ENCODE data around the gene CFAP298. TPM values are rescaled to one million over a fixed set of nuclear protein-coding genes. Genes with fewer than 3 reads are reported as not detected.
A peak's percentile ranks its signal among the peaks of the same experiment; 100 is the strongest.
"Not testable (repeated sequence)": the region's sequence is repeated elsewhere in the genome, so short reads cannot be mapped to it uniquely, and the experiment has no call there.

Gene CFAP298
- total RNA-seq, 1 donor from 2014 or later: 75.0 TPM

DNA sequence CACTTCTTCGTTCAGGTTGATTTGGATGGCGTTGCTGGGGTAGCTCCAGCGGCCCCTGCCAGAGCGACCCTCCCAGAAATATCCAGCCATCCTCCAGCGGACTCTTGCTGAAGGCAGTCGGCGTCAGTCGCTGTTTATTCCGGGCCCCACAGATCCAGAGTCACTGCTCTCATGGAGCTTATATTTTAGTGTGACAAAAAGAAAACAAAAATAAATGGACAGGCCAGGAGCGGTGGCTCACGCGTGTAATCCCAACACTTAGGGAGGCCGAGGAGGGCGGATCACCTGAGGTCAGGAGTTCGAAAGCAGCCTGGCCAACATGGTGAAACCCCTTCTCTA is 791 bp upstream of the CFAP298 start:
- DNase-seq (ENCODE audit: low read depth): no peak
- H3K27me3 ChIP-seq (ENCODE audit: control insufficient read depth, insufficient read depth, low read length): no peaks in the 10 kb centered on the region
- peak overlapping the region; percentile 94 for H3K4me3 ChIP-seq (ENCODE audit: low read depth, low read length)

GRCh38 chr21:32611471-32611997 is 643 bp downstream of the CFAP298 start:
- DNase-seq (ENCODE audit: low read depth): no peak
- Histone ChIP-seq H3K27me3 (ENCODE audit: control insufficient read depth, insufficient read depth, low read length) (no peaks in the 10 kb centered on the region), H3K36me3 (ENCODE audit: control insufficient read depth, insufficient read depth, low read length) (peaks cover 2% of the 10 kb centered on the region), H3K4me3 (ENCODE audit: low read depth, low read length) (peak overlapping the region; percentile 94)
- TF ChIP-seq, protein P1, sequence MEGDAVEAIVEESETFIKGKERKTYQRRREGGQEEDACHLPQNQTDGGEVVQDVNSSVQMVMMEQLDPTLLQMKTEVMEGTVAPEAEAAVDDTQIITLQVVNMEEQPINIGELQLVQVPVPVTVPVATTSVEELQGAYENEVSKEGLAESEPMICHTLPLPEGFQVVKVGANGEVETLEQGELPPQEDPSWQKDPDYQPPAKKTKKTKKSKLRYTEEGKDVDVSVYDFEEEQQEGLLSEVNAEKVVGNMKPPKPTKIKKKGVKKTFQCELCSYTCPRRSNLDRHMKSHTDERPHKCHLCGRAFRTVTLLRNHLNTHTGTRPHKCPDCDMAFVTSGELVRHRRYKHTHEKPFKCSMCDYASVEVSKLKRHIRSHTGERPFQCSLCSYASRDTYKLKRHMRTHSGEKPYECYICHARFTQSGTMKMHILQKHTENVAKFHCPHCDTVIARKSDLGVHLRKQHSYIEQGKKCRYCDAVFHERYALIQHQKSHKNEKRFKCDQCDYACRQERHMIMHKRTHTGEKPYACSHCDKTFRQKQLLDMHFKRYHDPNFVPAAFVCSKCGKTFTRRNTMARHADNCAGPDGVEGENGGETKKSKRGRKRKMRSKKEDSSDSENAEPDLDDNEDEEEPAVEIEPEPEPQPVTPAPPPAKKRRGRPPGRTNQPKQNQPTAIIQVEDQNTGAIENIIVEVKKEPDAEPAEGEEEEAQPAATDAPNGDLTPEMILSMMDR (IDR thresholded peaks at IDR 0.05; ENCODE audit: insufficient read depth, low read length, poor library complexity, severe bottlenecking): no peak

More for the DNA sequence above, 791 bp upstream of the CFAP298 start:
- TF ChIP-seq, protein P1 (IDR thresholded peaks at IDR 0.05; ENCODE audit: insufficient read depth, low read length, poor library complexity, severe bottlenecking): no peak
- H3K36me3 ChIP-seq (ENCODE audit: control insufficient read depth, insufficient read depth, low read length): no peaks in the 10 kb centered on the region

GRCh38 chr21:32610940-32611339 is 1.2 kb downstream of the CFAP298 start:
- H3K36me3 ChIP-seq (ENCODE audit: control insufficient read depth, insufficient read depth, low read length); H3K27me3 ChIP-seq (ENCODE audit: control insufficient read depth, insufficient read depth, low read length); DNase-seq (ENCODE audit: low read depth): not testable (repeated sequence)
- H3K4me3 ChIP-seq (ENCODE audit: low read depth, low read length): peak overlapping the region; percentile 19

- TF ChIP-seq, protein P1 (IDR thresholded peaks at IDR 0.05; ENCODE audit: insufficient read depth, low read length, poor library complexity, severe bottlenecking): no peak
- no peaks in the 10 kb centered on the region for H3K27me3 ChIP-seq (ENCODE audit: control insufficient read depth, insufficient read depth, low read length)
- no peak for DNase-seq (ENCODE audit: low read depth)
- H3K4me3 ChIP-seq (ENCODE audit: low read depth, low read length): no peak overlapping the region
- peaks cover 4% of the 10 kb centered on the region for H3K36me3 ChIP-seq (ENCODE audit: control insufficient read depth, insufficient read depth, low read length)
These were observed 3.3 kb downstream of the CFAP298 start for GRCh38 chr21:32608851-32609250.

DNA sequence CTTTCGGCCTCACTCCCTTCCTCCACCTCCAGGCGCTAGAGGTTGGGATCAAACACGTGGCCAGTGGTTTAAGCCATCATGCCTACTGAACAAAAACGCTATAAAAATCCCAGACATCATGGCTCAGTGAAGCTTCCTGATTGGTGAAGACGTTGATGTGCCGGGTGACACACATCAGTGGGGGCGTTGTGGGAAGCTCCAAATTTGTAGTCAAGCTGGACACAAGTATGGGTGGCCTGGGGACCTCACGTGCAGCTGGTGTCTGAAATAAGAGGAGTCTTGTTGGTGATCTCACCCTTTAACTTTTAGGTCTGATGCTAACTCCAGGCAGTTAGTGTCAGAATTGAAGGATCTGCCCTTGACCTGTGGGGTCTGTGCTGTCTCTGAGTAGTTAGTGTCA is 6.7 kb downstream of the CFAP298 start:
- no peak overlapping the region for H3K4me3 ChIP-seq (ENCODE audit: low read depth, low read length)
- peaks cover 6% of the 10 kb centered on the region for H3K36me3 ChIP-seq (ENCODE audit: control insufficient read depth, insufficient read depth, low read length)
- TF ChIP-seq, protein P1 (IDR thresholded peaks at IDR 0.05; ENCODE audit: insufficient read depth, low read length, poor library complexity, severe bottlenecking): no peak
- no peak for DNase-seq (ENCODE audit: low read depth)
- H3K27me3 ChIP-seq (ENCODE audit: control insufficient read depth, insufficient read depth, low read length): no peaks in the 10 kb centered on the region

DNA sequence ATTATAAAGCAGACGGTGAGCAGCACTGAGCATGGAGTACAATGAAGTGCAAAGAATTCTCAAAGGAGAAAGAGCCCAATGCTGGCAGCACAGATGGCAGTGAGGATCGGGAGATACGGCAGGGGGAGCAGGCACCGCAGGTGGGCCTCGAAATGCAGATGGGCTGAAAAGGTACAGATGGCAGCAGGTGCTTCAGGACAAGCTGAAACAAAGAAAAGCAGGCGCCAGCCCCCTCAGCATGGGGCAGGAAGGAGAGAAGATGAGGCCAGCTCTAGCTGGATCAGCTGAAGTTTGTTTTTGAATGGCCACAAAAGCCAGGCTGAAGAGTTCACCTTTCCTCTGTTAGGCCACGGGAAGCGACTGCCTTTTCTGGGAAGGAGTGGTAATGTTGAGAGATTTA is 7.7 kb downstream of the CFAP298 start:
- H3K36me3 ChIP-seq (ENCODE audit: control insufficient read depth, insufficient read depth, low read length): peaks cover 6% of the 10 kb centered on the region

More for the DNA sequence above, 7.7 kb downstream of the CFAP298 start:
- no peak overlapping the region for H3K4me3 ChIP-seq (ENCODE audit: low read depth, low read length)
- TF ChIP-seq, protein P1 (IDR thresholded peaks at IDR 0.05; ENCODE audit: insufficient read depth, low read length, poor library complexity, severe bottlenecking): no peak
- H3K27me3 ChIP-seq (ENCODE audit: control insufficient read depth, insufficient read depth, low read length): no peaks in the 10 kb centered on the region
- DNase-seq (ENCODE audit: low read depth): no peak
